Measurements from ENCODE around the gene THAP4. TPM values are rescaled to one million over a fixed set of nuclear protein-coding genes. Genes with fewer than 3 reads are reported as not detected.

THAP4 gene
- total RNA-seq, 2 donors from 2014 or later = 54.6 to 66.1 TPM

DNA sequence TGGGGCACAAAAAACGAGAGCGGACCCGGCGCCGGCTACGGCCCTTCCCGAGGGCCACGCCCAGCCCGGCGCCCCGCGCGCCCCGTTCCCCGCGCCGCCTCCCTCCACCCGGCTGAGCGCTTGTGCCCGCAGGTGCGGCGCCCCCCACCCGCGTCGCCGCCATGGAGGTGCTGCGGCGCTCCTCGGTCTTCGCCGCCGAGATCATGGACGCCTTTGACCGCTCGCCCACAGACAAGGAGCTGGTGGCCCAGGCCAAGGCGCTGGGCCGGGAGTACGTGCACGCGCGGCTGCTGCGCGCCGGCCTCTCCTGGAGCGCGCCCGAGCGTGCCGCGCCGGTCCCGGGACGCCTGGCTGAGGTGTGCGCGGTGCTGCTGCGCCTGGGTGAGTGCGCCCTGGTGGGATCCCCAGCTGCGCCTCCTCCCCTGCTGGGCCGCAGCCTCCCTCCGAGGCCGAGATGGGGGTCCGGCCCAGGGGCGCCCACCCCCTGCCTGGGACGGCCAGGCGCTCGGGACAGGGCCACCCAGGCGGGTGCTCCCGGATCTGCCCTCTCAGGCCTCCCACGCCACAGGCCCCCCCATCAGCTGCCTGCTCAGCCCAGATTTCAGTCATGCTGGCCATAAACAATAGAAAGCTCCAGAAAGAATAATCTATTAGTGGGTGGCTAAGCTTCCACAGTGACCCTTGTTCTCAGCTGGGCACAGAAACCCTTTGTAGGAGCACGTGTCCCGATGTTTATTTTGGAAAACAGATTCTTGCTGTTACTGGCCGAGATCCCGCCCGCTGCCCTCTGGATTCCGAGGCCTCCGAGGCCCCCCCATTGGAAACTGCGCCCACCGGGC, 77.4 kb downstream of the THAP4 start:
- Histone ChIP-seq H3K27me3 (ENCODE audit: control insufficient read depth, insufficient read depth, low read length, poor library complexity, severe bottlenecking) (no peaks in the 10 kb centered on the region), H3K36me3 (ENCODE audit: control insufficient read depth, insufficient read depth, low read length) (no peaks in the 10 kb centered on the region), H3K4me1 (ENCODE audit: control insufficient read depth, insufficient read depth, low read length) (peaks cover 4% of the 10 kb centered on the region), H3K27ac (ENCODE audit: low read depth, low read length) (no peak overlapping the region), H3K9ac (ENCODE audit: extremely low read depth, low read length, poor library complexity, severe bottlenecking) (peak overlapping the region; percentile 41), H3K4me3 (ENCODE audit: low read length) (peak overlapping the region; percentile 76), H3K9me3 (ENCODE audit: control insufficient read depth, low read length) (peaks cover 14% of the 10 kb centered on the region)
- H3K36me3 Mint-ChIP-seq (ENCODE audit: low read depth) = no peaks in the 10 kb centered on the region
- H3K27me3 Mint-ChIP-seq (ENCODE audit: insufficient read depth) = peaks cover 6% of the 10 kb centered on the region
- DNase-seq = peak; percentile 80
- peaks cover 20% of the 10 kb centered on the region for H3K9me3 Mint-ChIP-seq
- TF ChIP-seq, protein P1, sequence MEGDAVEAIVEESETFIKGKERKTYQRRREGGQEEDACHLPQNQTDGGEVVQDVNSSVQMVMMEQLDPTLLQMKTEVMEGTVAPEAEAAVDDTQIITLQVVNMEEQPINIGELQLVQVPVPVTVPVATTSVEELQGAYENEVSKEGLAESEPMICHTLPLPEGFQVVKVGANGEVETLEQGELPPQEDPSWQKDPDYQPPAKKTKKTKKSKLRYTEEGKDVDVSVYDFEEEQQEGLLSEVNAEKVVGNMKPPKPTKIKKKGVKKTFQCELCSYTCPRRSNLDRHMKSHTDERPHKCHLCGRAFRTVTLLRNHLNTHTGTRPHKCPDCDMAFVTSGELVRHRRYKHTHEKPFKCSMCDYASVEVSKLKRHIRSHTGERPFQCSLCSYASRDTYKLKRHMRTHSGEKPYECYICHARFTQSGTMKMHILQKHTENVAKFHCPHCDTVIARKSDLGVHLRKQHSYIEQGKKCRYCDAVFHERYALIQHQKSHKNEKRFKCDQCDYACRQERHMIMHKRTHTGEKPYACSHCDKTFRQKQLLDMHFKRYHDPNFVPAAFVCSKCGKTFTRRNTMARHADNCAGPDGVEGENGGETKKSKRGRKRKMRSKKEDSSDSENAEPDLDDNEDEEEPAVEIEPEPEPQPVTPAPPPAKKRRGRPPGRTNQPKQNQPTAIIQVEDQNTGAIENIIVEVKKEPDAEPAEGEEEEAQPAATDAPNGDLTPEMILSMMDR (conservative IDR thresholded peaks at IDR 0.05) = no peak
- 13 to 19% methylated on average over 32 to 78 of the region's 78 CpGs for WGBS, 2 experiments (ENCODE audit: insufficient coverage in 1 of 2, insufficient read length in 1 of 2)
- peaks cover 3% of the 10 kb centered on the region for H3K4me1 Mint-ChIP-seq
- no peak overlapping the region for H3K27ac Mint-ChIP-seq
- peak overlapping the region; percentile 60 for H3K4me3 Mint-ChIP-seq

DNA sequence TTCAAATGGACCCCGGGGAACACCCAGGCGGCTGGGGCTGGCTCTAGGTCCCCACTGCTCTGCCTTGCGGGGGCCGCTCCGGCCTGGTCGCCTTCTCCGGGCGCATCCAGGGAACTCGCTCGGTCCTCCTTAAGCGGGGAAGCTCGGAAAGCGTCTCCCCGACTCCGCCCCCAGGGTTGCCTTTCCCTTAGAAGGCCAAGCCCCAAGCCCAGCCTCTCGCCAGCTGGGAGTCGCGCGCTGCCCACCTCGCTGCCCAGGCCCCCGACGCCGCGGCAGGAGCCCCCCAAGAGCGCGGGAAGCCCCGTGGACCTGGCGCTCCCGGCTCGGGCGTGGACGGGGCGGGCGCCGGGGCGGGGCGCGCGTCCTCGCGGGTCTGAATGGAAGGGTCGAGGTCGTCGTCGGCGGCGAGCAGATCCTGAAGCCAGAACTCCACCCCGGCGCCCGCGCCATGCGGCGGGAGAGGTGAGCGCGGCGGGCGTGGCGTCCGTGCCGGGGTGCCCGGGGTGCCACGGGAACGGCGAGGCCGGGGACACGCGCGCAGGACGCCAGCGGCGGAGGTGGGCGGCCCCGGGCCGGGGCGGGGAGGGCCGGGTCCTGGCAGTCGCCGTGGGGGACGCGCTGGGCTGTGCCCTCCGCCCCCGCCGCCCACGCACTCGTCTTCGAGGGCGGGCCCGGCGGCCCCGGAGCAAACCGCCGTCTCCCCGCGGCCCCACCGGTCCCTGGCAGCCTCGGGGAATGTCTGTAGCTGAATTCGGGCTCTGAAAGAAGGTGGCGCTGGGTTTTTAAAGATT, 78.2 kb downstream of the THAP4 start, which contains the start of gene BOK:
Gene BOK, plus strand, starts transcription at position 214 of the 791 bp plus-strand sequence. CDS start 739 bp downstream, outside the sequence.
- TF ChIP-seq, protein P1 (conservative IDR thresholded peaks at IDR 0.05) = no peak
- peak within 1 kb of the TSS; percentile 60 for H3K4me3 Mint-ChIP-seq
- H3K27ac ChIP-seq (ENCODE audit: low read depth, low read length) = no peak within 1 kb of the TSS

DNA sequence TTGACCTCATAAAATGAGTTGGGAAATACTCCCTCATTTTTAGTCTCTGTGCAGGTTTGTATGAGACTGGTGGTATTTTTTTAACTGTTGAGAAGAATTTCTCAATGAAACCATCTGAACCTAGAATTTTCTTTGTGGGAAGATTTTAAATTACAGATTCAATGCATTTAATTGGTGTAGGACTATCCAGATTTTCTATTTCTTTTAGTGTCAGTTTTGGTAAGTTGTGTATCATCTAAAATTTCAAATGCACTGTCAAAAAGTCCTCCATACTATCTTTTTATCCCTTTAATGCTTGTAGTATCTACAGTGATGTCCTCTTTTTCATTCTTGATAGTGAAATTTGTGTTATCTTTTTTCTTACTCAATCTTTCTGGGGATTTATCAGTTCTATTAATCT, 80.2 kb downstream of the THAP4 start:
- Mint-ChIP-seq H3K27ac (no peak overlapping the region), H3K4me3 (no peak overlapping the region), H3K27me3 (ENCODE audit: insufficient read depth) (peaks cover 10% of the 10 kb centered on the region), H3K9me3 (peaks cover 20% of the 10 kb centered on the region), H3K4me1 (peaks cover 3% of the 10 kb centered on the region), H3K36me3 (ENCODE audit: low read depth) (no peaks in the 10 kb centered on the region)
- Histone ChIP-seq H3K27ac (ENCODE audit: low read depth, low read length) (no peak overlapping the region), H3K4me1 (ENCODE audit: control insufficient read depth, insufficient read depth, low read length) (peaks cover 4% of the 10 kb centered on the region), H3K9ac (ENCODE audit: extremely low read depth, low read length, poor library complexity, severe bottlenecking) (no peak overlapping the region), H3K4me3 (ENCODE audit: low read length) (no peak overlapping the region), H3K36me3 (ENCODE audit: control insufficient read depth, insufficient read depth, low read length) (no peaks in the 10 kb centered on the region), H3K9me3 (ENCODE audit: control insufficient read depth, low read length) (peaks cover 14% of the 10 kb centered on the region), H3K27me3 (ENCODE audit: control insufficient read depth, insufficient read depth, low read length, poor library complexity, severe bottlenecking) (no peaks in the 10 kb centered on the region)
- DNase-seq = no peak
- TF ChIP-seq, protein P1 (conservative IDR thresholded peaks at IDR 0.05) = no peak

More for the DNA sequence above, 78.2 kb downstream of the THAP4 start, which contains the start of gene BOK:
- peak within 1 kb of the TSS; percentile 41 for H3K9ac ChIP-seq (ENCODE audit: extremely low read depth, low read length, poor library complexity, severe bottlenecking)
- Mint-ChIP-seq H3K27ac (no peak within 1 kb of the TSS), H3K36me3 (ENCODE audit: low read depth) (no peaks in the 10 kb centered on the region), H3K9me3 (peaks cover 20% of the 10 kb centered on the region), H3K4me1 (peaks cover 3% of the 10 kb centered on the region), H3K27me3 (ENCODE audit: insufficient read depth) (peaks cover 6% of the 10 kb centered on the region)
- peaks cover 4% of the 10 kb centered on the region for H3K4me1 ChIP-seq (ENCODE audit: control insufficient read depth, insufficient read depth, low read length)
- peaks cover 14% of the 10 kb centered on the region for H3K9me3 ChIP-seq (ENCODE audit: control insufficient read depth, low read length)
- whole genome bisulfite sequencing, 2 experiments (ENCODE audit: insufficient coverage in 1 of 2, insufficient read length in 1 of 2) = 1% methylated on average over 28 to 98 of the region's 98 CpGs
- H3K36me3 ChIP-seq (ENCODE audit: control insufficient read depth, insufficient read depth, low read length) = no peaks in the 10 kb centered on the region
- H3K4me3 ChIP-seq (ENCODE audit: low read length) = peak within 1 kb of the TSS; percentile 76
- H3K27me3 ChIP-seq (ENCODE audit: control insufficient read depth, insufficient read depth, low read length, poor library complexity, severe bottlenecking) = no peaks in the 10 kb centered on the region
- DNase-seq = peak; percentile 92

Data from endodermal cell (in vitro differentiated cells).